ENCODE measurements around the gene C1QTNF12.

Gene C1QTNF12, protein sequence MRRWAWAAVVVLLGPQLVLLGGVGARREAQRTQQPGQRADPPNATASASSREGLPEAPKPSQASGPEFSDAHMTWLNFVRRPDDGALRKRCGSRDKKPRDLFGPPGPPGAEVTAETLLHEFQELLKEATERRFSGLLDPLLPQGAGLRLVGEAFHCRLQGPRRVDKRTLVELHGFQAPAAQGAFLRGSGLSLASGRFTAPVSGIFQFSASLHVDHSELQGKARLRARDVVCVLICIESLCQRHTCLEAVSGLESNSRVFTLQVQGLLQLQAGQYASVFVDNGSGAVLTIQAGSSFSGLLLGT

GRCh38 chr1:1246577-1247340 lies at the start of gene C1QTNF12:
TSS of gene C1QTNF12 (minus strand) at chr1:1246722. CDS start at chr1:1246690, 32 bp downstream.
- Mint-ChIP-seq H3K27me3 (ENCODE audit: low read depth) (peaks cover 9% of the 10 kb centered on the region), H3K9me3 (no peaks in the 10 kb centered on the region), H3K4me3 (no peak within 1 kb of the TSS), H3K27ac (no peak within 1 kb of the TSS), H3K4me1 (no peaks in the 10 kb centered on the region), H3K36me3 (ENCODE audit: low read depth) (no peaks in the 10 kb centered on the region)
- TF ChIP-seq CTCF (IDR thresholded peaks at IDR 0.05; ENCODE audit: unreplicated experiment in 3 of 3): no peak

DNA sequence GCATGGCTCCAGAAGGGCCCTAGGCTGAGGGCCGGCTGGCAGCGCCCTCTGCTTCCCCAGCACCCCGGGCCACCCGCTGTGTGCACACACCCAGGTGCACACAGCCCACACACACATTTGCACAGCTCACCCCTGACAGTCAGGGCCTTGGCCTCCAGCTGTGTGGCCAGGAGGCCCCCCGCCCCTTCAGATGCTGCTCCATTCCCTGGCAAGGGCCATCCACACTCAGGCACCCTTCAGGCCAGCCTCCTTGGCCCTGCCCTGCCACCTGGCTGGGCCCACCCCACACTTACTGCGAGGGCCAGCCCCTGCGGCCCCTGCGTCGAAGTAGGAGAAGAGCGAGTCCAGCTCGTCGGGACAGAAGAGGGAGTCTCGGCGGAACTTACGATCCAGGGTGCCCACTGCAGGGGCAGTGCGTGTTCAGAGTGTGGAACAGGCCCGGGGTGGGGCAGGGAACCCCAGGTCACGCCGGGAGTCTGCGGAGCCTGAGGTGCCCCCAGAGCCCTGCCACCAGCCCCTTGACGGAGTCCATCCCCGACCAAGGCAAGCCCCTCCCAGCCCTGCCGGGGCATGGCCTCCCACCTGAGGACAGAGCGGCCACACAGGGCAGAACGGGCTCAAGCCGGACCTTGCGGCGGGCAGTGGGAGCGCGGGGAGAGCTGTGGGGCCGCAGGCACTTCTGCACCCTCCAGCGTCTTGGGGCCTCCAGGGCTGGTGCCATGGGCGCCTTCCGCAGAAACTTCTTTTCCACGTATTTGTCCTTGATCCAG lies 48.8 kb upstream of the C1QTNF12 start:
- Mint-ChIP-seq H3K27me3 (ENCODE audit: low read depth) (no peaks in the 10 kb centered on the region), H3K27ac (no peak overlapping the region), H3K4me3 (no peak overlapping the region), H3K9me3 (no peaks in the 10 kb centered on the region), H3K36me3 (ENCODE audit: low read depth) (no peaks in the 10 kb centered on the region), H3K4me1 (no peaks in the 10 kb centered on the region)
- TF ChIP-seq CTCF (IDR thresholded peaks at IDR 0.05; ENCODE audit: unreplicated experiment in 3 of 3): no peak

DNA sequence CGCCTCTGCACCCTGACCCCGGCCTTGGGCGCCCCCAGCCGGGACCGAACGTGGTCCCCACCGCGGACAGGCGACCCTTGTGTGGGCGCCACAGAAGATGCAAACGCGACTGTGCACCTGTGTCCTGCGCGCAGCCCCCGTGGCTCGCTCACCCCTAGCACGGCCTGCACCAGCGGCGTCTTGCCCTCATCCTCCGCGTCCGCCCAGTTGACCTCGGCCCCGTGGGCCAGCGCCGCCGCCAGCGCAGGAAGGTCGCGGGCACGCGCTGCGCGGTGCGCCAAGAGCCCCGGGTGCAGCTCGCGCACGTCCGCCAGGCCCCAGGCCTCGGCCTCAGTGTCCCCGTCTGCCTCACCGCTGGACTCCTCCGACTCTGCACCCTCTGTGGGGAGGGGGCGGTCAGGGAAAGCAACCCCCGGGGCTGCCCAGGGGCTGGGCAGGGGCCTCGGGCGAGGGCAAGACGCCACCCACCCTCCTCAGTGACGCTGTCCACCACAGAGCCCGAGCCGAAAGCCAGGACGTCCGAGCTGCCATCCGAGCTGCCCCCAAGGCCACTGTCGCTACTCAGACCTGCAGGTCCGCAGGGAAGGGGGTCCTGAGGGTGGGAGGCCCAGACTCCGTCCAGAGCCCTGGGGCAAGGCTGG lies 47.8 kb upstream of the C1QTNF12 start:
- Mint-ChIP-seq H3K4me1 (no peaks in the 10 kb centered on the region), H3K9me3 (no peaks in the 10 kb centered on the region), H3K27me3 (ENCODE audit: low read depth) (no peaks in the 10 kb centered on the region), H3K27ac (no peak overlapping the region), H3K4me3 (no peak overlapping the region), H3K36me3 (ENCODE audit: low read depth) (no peaks in the 10 kb centered on the region)
- TF ChIP-seq CTCF (IDR thresholded peaks at IDR 0.05; ENCODE audit: unreplicated experiment in 3 of 3): no peak

DNA sequence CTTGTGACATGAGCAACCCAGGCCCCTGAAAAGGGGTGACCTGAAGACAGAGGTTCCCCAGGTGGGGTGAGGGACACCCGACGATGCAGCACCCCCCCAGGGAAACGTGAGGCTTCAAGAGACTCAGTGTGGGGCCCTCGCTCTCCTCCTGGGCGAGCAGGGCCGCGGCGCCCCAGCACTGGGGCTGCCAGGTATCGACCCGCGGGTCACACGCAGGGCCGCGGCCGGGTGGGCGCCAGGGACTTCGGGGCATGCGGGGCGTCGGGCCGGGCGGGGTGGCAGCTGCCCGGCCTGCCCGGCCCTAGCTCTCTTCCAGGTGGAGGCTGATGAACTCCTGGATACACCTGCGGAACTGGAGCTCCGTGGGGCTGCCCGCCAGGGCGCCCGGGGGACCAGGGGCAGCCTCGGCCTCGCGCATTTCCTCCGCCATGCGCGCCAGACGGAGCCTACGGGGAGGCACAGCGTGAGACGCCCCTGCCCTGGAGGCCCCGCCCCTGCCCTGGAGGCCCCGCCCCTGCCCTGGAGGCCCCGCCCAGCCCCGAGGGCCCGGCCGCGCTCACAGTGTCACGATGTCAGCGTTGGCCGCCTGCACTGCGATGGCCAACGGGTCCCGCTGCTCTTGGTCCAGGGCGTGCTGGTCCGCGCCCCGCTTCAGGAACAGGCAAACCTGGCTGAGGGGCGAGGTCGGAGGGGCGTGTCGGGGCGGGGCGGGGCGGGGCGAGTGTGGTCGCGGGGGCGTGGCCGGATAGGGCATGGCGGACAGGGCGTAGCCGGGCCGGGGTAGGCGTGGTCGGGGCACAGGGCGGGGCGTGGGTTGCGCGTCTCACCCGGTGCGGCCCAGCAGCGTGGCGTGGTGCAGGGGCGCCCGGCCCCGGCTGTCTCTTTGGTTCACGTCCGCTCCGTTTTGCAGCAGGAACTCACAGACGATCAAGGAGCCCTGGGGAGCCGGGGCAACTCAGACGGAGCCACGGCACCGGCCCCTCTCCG lies 47.0 kb upstream of the C1QTNF12 start:
- no peak overlapping the region for H3K4me3 Mint-ChIP-seq
- H3K36me3 Mint-ChIP-seq (ENCODE audit: low read depth): no peaks in the 10 kb centered on the region
- H3K27me3 Mint-ChIP-seq (ENCODE audit: low read depth): no peaks in the 10 kb centered on the region
- H3K9me3 Mint-ChIP-seq: no peaks in the 10 kb centered on the region
- no peaks in the 10 kb centered on the region for H3K4me1 Mint-ChIP-seq
- no peak for TF ChIP-seq CTCF (IDR thresholded peaks at IDR 0.05; ENCODE audit: unreplicated experiment in 3 of 3)
- H3K27ac Mint-ChIP-seq: no peak overlapping the region

DNA sequence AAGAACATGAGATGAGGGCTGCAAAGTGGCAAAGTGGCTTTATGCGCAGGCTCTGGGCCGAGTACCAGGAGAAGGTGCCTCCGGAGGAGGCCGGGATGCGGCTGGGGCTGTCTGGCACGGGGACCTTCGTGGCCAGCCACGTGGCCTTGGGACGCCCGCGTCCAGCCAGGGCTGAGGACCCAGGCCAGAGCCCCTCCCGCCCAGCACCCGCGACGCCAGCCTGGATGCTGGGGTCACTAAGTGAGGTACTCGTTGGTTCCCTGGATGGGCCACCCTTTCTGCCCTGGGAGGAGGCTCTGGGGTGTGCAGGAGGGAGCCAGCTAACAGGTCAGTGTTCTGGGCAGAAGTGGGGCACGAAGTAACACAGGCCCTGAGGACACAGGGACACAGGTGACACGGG lies 46.3 kb upstream of the C1QTNF12 start:
- Mint-ChIP-seq H3K36me3 (ENCODE audit: low read depth) (no peaks in the 10 kb centered on the region), H3K9me3 (no peaks in the 10 kb centered on the region), H3K4me3 (no peak overlapping the region), H3K27me3 (ENCODE audit: low read depth) (no peaks in the 10 kb centered on the region), H3K27ac (no peak overlapping the region), H3K4me1 (no peaks in the 10 kb centered on the region)
- TF ChIP-seq CTCF (IDR thresholded peaks at IDR 0.05; ENCODE audit: unreplicated experiment in 3 of 3): no peak

Measured in nephron (organoid).